ENCODE data around the gene GPC6.

The GPC6 gene

DNA sequence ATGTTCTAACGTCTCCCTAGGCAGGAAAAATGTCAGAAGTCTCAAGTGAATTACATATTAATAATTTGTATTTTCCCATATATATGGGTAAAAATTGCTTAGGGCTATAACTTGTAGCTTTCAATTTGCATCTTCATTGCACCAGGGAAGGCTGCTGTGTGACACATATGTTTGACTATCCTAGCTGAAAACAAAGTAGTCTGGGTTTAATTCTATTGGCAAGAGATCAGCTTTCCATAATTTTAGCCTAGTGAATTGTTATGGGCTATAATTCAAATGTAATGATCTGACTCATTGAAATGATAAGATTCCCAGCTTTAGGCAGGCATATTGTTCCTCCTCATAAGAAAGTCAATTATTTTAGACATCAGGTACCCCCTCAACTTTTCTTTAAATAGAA, 699.8 kb downstream of the GPC6 start:
- no peak for DNase-seq (ENCODE audit: low read depth)

DNA sequence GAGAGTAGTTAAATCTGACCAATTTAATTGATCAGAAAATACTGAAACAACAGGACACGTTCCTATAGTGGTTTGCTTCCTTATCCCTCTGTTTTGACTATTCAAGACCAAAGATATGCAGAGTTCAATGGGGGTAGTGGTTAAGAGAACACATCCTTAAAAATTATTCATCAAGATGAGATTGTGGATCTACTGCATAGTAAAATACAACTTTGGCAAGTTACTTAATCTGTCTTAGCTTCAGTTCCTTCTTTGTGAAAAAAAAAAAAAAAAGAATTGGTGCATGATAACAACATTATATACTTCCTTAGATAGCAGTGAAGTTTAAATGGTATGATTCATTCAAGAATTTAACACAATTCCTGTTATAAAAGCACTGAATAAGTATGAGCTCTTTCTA, 700.8 kb downstream of the GPC6 start:
- no peak for DNase-seq (ENCODE audit: low read depth)

DNA sequence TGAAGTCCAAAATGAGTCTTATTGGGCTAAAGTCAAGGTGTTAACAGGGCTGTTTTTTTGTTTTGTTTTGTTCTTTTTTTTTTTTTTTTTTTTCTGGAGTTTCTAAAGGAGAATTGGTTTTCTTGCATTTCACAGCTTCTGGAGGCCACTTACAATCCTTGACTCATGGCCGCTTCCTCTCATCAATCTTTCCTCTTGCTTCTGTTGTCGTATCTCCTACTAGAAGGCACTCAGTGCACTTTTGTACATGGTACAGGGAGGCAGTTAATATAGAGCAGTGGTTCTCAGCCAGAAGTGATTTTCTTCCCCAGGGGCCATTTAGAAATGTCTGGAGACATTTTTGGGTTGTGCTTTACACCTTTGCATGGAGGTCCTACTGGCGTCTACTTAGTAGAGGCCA, 706.3 kb downstream of the GPC6 start:
- DNase-seq (ENCODE audit: low read depth): no peak

DNA sequence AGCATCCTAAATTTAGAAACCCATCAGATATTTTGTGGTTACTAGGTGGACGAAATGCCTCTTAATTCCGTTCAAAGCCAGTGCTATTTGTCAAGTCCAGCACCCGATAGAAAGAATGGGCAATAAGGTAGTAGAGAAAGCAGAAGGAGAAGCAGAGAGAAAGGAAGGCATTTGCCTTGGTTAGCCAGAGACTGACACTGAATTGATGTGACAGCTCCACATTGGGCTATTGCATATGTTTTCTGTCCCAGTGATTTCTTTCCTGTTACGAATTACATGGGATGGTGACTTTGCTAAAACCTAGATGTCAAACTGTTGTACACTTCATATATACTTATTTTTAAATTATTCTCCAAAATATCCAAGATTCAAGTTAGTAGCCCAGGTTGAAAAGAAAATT, 710.3 kb downstream of the GPC6 start:
- DNase-seq (ENCODE audit: low read depth): no peak

DNA sequence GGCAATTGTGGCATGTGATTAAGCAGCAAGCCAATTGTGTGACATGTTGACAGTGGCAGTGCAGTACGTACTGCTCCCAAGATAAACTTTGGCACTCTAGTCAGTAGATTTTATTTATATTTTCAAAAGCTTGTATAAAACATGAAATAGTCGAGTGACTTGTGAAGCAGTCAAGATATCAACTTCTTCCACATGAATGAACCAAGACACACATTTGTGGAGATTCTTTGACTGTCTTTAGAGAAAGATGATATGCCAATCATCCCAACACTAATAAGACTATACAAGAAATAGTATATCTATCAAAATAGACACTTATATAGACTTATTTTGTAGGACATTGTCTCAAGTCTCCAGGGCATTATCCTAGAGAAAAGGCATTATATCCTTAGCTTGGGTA, 714.8 kb downstream of the GPC6 start:
- DNase-seq (ENCODE audit: low read depth): no peak

DNA sequence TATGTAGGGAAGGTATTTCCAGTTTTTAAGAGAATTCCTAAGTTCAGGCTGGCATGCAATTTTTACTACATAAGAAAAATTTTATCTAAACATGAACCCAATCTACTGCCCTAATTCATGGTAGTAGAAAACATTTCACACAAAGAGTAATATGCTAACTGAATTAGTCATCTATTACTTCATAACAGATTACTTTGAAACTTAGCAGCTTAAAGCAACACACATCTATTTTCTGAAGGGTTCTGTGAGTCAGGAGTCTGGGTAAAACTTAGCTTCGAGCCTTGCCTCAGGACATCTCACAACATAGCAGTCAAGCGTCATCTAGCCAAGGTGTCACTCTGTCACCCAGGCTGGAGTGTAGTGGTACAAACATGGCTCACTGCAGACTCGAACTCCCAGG, 715.4 kb downstream of the GPC6 start:
- DNase-seq (ENCODE audit: low read depth): no peak

DNA sequence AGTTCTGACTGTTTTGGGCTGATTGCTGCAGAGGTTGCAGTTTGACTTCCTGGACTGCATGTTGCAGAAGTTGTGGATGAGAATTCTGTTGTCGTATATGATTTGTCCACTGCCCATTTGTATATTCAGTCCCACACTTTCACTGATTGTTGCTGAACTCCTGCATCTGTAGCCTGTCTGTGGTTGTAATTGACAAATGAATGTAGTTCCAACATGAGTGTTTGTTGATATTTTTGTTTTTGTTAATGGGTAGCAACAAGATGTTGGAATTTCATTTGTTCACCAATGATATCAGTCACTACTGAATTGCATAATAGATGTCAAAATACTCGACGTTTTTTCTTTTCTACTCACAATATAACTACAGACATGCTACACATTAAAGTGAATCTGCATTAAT, 719.0 kb downstream of the GPC6 start:
- DNase-seq (ENCODE audit: low read depth): no peak

DNA sequence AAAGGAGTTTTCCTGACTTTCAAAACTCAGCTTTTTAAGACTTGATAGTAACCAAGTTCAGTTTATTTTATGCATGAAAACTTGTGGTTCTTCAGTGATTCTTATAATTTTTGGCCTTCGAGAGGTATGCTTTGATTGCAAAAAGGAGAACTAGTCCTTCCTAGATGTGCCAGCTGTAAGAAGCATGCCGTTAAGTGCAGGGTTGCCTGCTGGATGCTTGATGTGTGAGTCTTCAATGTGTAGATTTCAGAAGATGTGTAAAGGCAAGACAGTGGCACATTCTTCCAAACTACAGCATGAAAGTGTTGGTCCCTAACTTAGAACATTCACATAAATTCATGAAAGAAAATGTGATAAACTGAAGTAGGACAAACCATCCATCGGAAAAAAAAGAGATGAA, 720.4 kb downstream of the GPC6 start:
- no peak for DNase-seq (ENCODE audit: low read depth)

DNA sequence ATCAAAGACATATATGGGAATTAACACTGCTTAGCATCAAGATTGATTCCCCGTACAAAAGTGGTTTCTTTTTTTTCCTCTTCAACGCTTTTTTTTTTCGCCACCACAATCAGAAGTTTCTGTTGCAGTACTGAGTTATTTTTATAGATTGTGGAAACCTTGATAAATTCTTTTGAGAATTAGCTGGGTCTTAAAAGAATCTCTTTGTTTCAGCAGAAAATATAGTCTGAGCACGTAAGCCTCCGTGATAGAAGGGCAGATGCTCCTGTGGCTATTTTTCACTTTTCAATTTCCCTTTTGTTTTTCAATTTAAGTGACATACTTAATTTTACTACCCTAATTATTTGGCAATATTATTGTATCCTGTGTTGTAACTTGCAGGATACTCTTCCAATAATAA, 721.0 kb downstream of the GPC6 start:
- DNase-seq (ENCODE audit: low read depth): no peak

DNA sequence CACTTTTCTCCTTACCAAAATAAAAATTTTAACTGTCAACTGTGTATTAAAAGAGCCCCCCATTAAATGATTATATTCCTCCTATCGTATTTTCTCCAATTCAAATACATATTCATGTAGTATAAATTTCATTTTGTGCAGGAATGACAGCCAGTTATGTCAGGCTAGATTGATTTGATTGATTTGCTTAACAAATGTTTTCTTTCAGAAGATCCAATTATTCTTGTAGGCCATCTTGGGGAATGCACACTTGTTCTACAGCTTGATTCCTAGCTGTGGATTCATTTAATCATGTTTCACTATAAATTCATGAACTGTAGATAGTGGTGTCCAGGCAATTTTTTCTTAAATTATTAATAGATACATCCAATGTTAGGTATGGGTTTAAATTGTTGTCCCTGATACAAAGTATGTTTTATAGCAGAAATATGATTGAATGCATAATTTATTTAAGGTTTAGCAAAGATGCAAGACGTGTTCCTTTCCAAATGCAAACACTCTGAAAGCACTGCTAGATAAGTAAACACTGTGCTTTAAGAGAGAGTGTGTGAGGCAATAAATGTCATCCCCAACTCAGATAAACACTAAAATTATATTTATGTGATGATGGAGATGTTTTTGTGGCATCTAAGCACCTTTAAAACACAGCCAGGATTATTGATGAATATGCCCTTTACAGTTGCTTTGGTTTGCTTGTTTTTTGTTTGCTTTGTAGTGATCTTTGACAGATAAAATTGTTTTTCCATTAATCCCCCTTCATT, 721.7 kb downstream of the GPC6 start:
- no peak for DNase-seq (ENCODE audit: low read depth)

DNA sequence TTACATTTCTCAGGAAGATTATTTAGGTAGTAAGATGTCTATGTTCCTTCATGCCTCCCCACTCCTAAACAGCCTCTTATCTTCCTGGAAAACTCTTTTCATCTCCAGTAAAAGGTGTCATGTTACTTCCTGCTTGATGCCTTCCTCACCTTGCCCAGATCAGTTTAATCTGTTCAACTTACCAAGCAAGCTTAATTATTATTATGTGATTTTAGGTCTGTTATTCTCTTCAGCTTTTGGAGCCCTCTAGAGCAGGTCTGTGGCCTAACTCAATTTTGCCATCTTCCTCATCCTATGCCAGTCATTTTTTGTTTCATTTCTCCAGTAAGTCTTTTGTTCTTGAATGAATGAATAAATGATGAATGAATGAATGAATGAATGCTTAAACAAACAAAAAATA, 724.5 kb downstream of the GPC6 start:
- no peak for DNase-seq (ENCODE audit: low read depth)

DNA sequence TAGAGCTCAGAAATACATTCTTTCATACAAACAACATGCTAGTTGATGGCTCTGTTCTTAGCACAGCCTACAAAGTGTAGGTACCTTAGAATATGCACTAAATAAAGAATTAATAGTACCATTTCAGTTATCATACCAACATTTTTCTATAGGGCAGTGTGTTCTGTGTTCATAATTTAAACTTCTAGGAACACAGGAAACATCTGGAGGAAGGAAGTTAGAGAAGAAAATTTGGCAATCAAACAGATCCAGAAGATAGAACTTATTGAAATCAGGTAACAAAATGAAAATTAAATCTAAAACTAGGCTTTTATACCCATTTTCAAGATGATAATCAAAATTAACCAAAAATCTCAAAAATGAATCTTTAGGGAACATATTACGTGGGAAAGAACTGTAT, 725.3 kb downstream of the GPC6 start:
- DNase-seq (ENCODE audit: low read depth): no peak

DNA sequence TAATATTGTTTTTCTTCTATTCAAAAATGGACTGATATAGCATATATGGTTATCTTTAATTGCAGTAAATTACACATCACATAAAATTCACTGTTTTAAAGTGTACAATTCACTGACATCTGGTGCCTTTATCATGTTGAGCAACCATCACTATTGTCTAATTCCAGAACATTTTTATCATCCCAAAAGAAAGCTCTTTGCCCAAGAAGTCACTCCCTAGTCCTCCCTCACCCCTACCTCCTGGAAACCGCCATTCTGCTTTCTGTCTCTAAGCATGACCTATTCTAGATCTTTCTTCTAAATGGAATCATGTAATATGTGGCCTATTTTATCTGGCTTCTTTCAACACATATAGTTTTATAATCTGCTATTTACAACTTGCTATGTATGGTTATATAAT, 727.2 kb downstream of the GPC6 start:
- DNase-seq (ENCODE audit: low read depth): no peak

DNA sequence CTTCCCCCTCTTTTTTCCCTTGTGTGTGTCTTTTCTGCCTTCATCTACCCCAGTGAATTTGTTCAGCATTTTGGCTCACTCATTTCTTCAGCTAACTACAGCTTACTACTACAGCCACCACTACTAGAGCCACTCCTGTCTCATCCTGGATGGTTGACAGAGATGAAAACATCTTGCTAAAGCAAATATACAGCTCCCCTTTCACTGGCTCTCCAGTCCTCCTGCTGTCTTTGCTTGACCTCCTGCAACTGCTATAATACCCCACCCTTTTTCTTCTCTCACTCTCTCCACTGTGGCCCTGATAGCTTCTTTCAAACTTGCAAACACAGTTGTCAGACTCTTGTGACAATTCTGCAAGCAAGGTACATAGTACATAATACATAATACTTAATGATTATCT, 729.3 kb downstream of the GPC6 start:
- DNase-seq (ENCODE audit: low read depth): no peak

DNA sequence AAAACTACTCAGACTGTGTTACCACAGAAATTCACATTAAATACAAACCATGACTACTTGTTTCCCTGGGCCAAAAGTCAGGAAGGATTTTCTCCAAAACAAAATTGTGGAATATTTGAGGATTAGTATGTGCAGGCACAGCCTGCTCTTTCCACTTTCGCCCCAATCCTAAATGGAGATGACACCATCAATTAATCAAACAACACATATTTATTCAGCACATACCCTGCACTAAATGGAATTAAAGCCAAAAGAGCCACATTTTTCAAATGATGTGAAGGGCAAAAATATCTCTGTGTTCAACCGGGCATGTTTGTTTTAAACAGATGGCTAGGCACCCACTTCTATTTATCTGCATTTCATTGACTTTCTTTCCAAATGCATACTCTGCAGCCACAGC, 729.8 kb downstream of the GPC6 start:
- no peak for DNase-seq (ENCODE audit: low read depth)

DNA sequence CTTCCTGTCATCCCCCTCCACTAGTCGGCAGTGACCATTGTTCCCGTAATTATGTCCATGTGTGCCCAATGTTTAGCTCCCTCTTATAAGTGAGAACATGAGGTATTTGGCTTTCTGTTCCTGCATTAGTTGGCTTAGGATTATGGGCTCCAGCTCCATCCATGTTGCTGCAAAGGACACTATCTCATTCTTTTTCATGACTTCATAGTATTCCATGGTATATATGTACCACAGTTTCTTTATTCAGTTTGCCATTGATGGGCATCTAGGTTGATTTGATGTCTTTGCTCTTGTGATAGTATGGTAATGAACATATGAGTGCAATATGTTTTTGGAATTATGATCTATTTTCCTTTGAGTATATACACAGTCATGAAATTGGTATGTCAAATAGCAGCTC, 730.8 kb downstream of the GPC6 start:
- no peak for DNase-seq (ENCODE audit: low read depth)

DNA sequence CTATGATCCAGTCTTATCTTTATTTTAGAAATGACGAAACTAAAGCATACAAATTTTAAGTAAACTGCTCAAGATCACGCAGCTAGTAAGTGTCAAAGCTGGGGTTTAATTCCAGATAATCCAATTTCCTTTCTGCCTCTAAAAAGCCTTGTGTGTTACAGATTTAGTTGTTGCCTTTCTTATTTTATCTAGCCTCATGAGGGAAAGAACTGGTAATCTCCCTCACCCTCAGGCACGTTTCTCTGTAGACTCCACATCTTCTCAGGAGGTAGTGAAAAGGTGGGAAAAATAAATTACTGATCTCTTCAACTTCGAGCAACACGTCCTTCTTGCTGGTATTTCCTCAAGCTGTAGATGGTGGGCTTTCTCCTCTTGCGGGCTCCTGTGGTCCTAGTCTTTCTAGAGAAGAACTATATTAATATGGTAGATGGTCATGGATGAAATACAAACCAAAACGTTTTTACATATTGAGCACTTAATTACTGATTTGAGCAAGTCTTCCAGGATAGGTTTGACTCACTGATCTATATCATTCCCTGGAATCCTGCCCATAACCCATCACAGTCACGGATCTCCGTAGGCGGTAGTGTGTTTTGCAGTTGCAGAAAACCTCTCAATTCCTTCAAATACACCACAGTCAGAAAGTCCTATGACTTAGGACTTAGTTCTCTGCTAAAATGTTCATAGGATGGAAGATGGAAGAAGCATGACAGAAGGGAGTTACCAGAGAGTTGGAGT, 733.4 kb downstream of the GPC6 start:
- DNase-seq (ENCODE audit: low read depth): no peak

DNA sequence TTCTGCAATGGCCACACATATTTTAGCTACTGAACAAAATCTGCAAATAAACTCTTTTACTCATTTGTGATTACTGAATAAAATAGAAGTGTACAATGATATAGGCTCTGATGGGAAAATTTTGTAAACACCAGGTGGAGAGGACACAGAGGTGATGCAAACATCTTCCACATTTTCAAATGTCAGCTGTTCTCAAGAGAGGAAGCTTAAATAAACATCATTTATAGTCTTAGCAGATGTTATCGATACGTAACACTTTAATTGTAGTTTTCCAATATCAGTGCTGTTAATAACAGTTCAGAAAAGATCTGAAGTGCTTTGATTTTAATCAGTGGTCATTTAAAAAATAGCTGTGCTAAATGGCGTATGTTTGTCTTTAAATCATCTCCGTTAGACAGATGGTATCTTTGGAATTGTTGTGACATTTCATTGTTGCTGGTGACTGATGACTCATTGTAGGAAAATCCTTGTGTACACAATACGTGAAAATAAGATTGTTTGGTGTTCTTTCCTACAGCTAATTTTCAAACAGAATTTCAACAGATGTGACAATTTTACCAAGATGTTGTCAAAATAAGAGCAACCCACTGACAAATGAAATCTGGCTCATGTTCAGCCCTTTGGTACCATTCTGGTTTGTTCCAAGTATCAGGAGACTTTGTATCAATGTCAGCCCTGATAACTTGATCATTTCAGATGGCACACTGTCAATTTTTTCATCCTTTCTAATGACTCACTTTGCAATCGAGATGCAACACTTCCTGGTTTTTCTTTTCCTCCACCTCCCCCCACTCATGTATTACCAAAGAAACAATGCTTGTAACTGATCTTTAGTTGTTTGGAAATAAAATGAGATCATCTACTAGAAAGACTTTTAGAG, 736.9 kb downstream of the GPC6 start:
- DNase-seq (ENCODE audit: low read depth): no peak

DNA sequence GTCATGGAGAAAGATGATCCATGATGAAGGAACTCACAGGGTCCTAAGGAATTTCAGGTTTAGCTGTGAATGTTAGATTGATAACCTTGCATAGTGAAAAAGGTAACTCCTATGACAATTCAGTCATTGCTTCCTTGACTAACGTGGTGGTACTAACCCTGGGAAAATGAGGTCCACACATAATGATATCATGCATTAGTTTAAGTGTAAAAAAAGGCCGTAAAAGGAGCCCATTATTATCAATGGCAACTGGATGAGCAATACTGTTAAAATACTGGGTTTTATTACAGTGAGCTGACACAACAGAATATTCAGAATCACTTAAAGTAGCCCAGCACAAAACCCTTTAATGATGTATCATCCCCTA, 737.5 kb downstream of the GPC6 start:
- no peak for DNase-seq (ENCODE audit: low read depth)

DNA sequence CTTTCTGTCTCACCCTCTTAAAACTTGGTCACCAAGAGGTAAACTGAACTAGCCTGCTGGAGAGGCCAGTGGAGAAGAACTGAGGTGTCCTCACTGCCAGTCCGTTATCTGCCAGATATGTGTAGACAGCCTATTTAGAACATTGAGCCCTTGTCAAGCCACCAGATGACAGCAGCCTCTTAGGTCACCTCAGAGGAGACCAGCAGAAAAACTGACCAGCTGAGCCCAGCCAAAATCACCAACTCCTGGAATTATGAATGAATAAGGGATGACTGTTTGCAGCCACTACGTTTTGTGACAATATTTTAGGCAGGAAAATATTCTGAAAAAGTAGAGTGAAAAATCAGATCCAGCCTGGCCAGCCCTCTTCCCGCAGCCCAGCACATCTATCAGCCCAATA, 739.0 kb downstream of the GPC6 start:
- no peak for DNase-seq (ENCODE audit: low read depth)

DNA sequence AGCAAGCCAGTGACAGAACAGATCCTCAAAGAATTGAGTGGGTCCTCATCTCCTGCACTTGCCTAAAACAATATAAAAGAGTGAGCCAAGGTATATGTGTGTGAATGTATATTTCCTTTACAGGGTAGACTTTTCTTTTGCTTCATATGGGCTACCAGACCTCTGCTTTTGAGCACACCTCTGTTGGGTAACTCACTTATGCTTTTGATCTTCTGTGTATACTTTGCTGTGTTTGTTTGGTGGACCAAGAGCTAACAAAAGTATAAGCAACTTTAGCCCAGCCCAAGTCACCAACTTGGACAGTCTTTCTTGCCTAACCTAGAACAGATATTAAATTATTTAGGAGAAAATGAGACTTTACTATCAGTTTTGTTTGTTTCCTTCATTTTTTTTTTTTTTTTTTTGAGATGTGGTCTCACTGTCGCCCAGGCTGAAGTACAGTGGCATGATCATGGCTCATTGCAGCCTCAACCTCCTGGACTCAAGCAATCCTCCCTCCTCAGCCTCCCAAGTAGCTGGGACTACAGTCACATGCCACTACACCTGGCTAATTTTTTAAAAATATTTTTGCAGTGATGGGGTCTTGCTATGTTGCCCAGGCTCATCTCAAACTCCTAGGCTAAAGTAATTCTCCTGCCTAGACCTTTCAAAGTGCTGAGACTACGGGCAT, 739.8 kb downstream of the GPC6 start:
- no peak for DNase-seq (ENCODE audit: low read depth)

DNA sequence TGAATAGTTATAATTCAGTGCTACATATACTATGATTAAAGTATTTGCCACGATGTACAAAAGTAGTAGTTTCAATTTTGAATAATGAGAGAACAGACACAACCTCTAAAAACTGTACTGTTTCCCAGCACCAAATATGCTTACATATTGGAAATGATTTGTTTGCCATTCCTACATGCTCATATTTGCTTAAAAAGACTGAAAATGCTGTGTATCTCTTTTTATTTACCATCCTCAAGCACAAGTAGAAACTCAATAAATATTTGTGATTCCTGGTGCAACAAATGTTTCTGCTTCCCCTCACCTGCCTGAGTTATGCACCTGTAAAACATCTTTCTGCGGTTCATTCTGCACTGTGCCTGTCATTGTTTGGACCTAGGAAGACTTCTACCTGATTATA, 740.7 kb downstream of the GPC6 start:
- no peak for DNase-seq (ENCODE audit: low read depth)

DNA sequence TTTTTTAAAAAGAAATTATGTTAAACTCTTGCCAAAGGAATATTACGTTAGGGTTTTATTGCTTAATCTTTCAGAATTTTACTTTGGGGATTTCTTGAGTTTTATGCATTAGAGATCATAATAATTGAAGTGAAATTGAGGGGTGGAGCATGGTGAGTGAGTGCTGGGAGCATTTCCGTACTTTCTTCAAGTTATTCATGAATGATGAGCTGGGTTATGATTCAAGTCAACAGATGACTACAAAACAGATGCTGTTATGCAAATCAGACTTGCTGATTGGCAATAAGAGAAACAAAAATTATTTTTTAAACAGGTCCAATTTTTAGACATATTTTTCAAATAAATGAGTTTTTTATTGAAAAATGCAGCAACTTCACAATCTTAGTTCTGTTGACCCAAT, 748.6 kb downstream of the GPC6 start:
- DNase-seq (ENCODE audit: low read depth): no peak
